Upper lobe of left lung (tissue), 6 donors: ENCODE measurements around the gene NUMA1. TPM values are rescaled to one million over a fixed set of nuclear protein-coding genes. Genes with fewer than 3 reads are reported as not detected.

Source experiments
- ATAC-seq, 2 donors: fragments of 200-7000 bp; cut with Tn5 transposase; one replicate each; pipeline ENCODE4 v1.9.1; 2022; ENCODE audit warnings: mild to moderate bottlenecking in 2 of 2, moderate library complexity in 2 of 2; ENCODE audit not compliant: low FRiP score in 2 of 2
- DNase-seq, 2 donors: peaks; one replicate each; pipeline ENCODE4 v3.0.0-alpha.2; 2019 to 2020
- H3K27ac ChIP-seq, 4 donors: fragments of 200-600 bp; sonication (generic); one replicate each; pipeline ENCODE4 v1.5.1; 2016 to 2019
- H3K27me3 ChIP-seq, 4 donors: fragments of 200-600 bp; sonication (generic); one replicate each; pipeline ENCODE4 v1.5.1; 2017 to 2019
- H3K36me3 ChIP-seq, 4 donors: fragments of 200-600 bp; sonication (generic); one replicate each; pipeline ENCODE4 v1.5.1; 2016 to 2019
- H3K4me1 ChIP-seq, 4 donors: fragments of 200-600 bp; sonication (generic); one replicate each; pipeline ENCODE4 v1.5.1; 2018 to 2019
- H3K4me3 ChIP-seq, 4 donors: fragments of 200-600 bp; sonication (generic); one replicate each; pipeline ENCODE4 v1.5.1; 2017 to 2019; ENCODE audit warnings: mild to moderate bottlenecking in 2 of 4, moderate library complexity in 1 of 4
- H3K9me3 ChIP-seq, 4 donors: fragments of 200-600 bp; sonication (generic); one replicate each; pipeline ENCODE4 v1.5.1; 2018 to 2019
- CTCF ChIP-seq, 6 experiments: fragments of 450-650 bp in 4 of 6; fragments of 200-600 bp in 2 of 6; sonication (generic) in 2 of 6; IDR thresholded peaks; one replicate each; pipeline ENCODE4 v1.5.1; 2016 to 2019; ENCODE audit warnings: antibody characterized with exemption in 6 of 6
- EP300 ChIP-seq, 4 donors: sonication (generic); formaldehyde crosslinking; IDR thresholded peaks; one replicate each; pipeline ENCODE4 v1.5.1; 2017; ENCODE audit warnings: antibody characterized with exemption in 4 of 4, control low read depth in 2 of 4
- POLR2A ChIP-seq, 4 donors: fragments of 450-650 bp; IDR thresholded peaks; one replicate each; pipeline ENCODE4 v1.5.1; 2016 to 2017; ENCODE audit warnings: antibody characterized with exemption in 4 of 4, mild to moderate bottlenecking in 2 of 4
- POLR2AphosphoS5 ChIP-seq, 2 donors: sonication (generic); formaldehyde crosslinking; IDR thresholded peaks; one replicate each; pipeline ENCODE4 v1.5.1; 2017; ENCODE audit warnings: antibody characterized with exemption in 2 of 2
- WGBS, 2 donors: methylation state at CpG; one replicate each; pipeline ENCODE4 v1.1.5; 2017 to 2018; 5-methylcytosine and 5-hydroxymethylcytosine counted together
- total RNA-seq, 6 donors: library from RNA; depleted of rRNA in 4 of 6; stranded (reverse); fragments of >200 nt in 4 of 6; gene quantifications; one replicate each; pipeline versions ENCODE4 v1.1.0 to v1.2.1, GENCODE V29; 2016 to 2021
- donor health status: DM: no; HTN: no; CAD: no; lungs with moderate emphysema.
- donor health status: DM: no; HTN: yes; CAD: no; lungs with severe emphysema.

Gene NUMA1
- total RNA-seq, 6 donors from 2014 or later: 185 to 666 (median 241) TPM

GRCh38 chr11:71992136-71992730 is 88.1 kb downstream of the NUMA1 start:
- 78 to 79% methylated on average over 3 of the region's 3 CpGs for WGBS, 2 donors
- Histone ChIP-seq H3K27ac (no peak overlapping the region), H3K4me3 (no peak overlapping the region), H3K9me3 (no peaks in the 10 kb centered on the region), H3K4me1 (peaks cover 0 to 4% (median 0%) of the 10 kb centered on the region in 4 donors), H3K27me3 (no peaks in the 10 kb centered on the region), H3K36me3 (peaks cover 0 to 20% (median 2%) of the 10 kb centered on the region in 4 donors)
- TF ChIP-seq POLR2A (IDR thresholded peaks at IDR 0.05) (no peak), EP300 (IDR thresholded peaks at IDR 0.05) (no peak), POLR2AphosphoS5 (IDR thresholded peaks at IDR 0.05) (no peak), CTCF (IDR thresholded peaks at IDR 0.05) (no peak)
- no peak for ATAC-seq
- no peak for DNase-seq

- DNase-seq (no peak), ATAC-seq (peak in 1 of 2 donors; percentile 78)
- TF ChIP-seq CTCF (IDR thresholded peaks at IDR 0.05) (no peak), POLR2AphosphoS5 (IDR thresholded peaks at IDR 0.05) (no peak), EP300 (IDR thresholded peaks at IDR 0.05) (no peak), POLR2A (IDR thresholded peaks at IDR 0.05) (no peak)
- Histone ChIP-seq H3K4me1 (peaks cover 0 to under 1% (median 0%) of the 10 kb centered on the region in 4 donors), H3K27ac (peak overlapping the region in 1 of 4 donors; percentile 3), H3K36me3 (peaks cover 0 to 18% (median 2%) of the 10 kb centered on the region in 4 donors), H3K27me3 (no peaks in the 10 kb centered on the region), H3K9me3 (no peaks in the 10 kb centered on the region), H3K4me3 (no peak overlapping the region)
- WGBS, 2 donors: 69 to 86% methylated on average over 3 of the region's 3 CpGs
Measured at GRCh38 chr11:71991494-71991893, 88.8 kb downstream of the NUMA1 start.

GRCh38 chr11:71990701-71991100 is 89.6 kb downstream of the NUMA1 start:
- TF ChIP-seq CTCF (IDR thresholded peaks at IDR 0.05): no peak
- TF ChIP-seq POLR2A (IDR thresholded peaks at IDR 0.05): no peak
- no peak for TF ChIP-seq EP300 (IDR thresholded peaks at IDR 0.05)
- TF ChIP-seq POLR2AphosphoS5 (IDR thresholded peaks at IDR 0.05): no peak
- no peak overlapping the region for H3K27ac ChIP-seq
- DNase-seq: no peak
- H3K36me3 ChIP-seq: peaks cover 0 to 12% (median 2%) of the 10 kb centered on the region in 4 donors
- ATAC-seq: no peak
- no peak overlapping the region for H3K4me3 ChIP-seq
- no peaks in the 10 kb centered on the region for H3K4me1 ChIP-seq
- H3K9me3 ChIP-seq: no peaks in the 10 kb centered on the region
- H3K27me3 ChIP-seq: no peaks in the 10 kb centered on the region
- 61 to 64% methylated on average over 3 of the region's 3 CpGs for WGBS, 2 donors

GRCh38 chr11:71988050-71988449 is 92.3 kb downstream of the NUMA1 start:
- no peak overlapping the region for H3K27ac ChIP-seq
- H3K36me3 ChIP-seq: peaks cover 0 to 25% (median 2%) of the 10 kb centered on the region in 4 donors
- H3K9me3 ChIP-seq: no peaks in the 10 kb centered on the region
- DNase-seq (no peak), ATAC-seq (peak in 1 of 2 donors; percentile 83)
- no peaks in the 10 kb centered on the region for H3K27me3 ChIP-seq
- TF ChIP-seq CTCF (IDR thresholded peaks at IDR 0.05) (no peak), EP300 (IDR thresholded peaks at IDR 0.05) (no peak), POLR2A (IDR thresholded peaks at IDR 0.05) (no peak), POLR2AphosphoS5 (IDR thresholded peaks at IDR 0.05) (no peak)
- H3K4me1 ChIP-seq: no peaks in the 10 kb centered on the region
- WGBS, 2 donors: 71 to 88% methylated on average over 3 of the region's 3 CpGs
- H3K4me3 ChIP-seq: no peak overlapping the region

- TF ChIP-seq CTCF (IDR thresholded peaks at IDR 0.05) (no peak), POLR2A (IDR thresholded peaks at IDR 0.05) (no peak), POLR2AphosphoS5 (IDR thresholded peaks at IDR 0.05) (no peak), EP300 (IDR thresholded peaks at IDR 0.05) (no peak)
- ATAC-seq (no peak), DNase-seq (no peak)
- 40 to 50% methylated on average over 2 of the region's 2 CpGs for WGBS, 2 donors
- H3K27ac ChIP-seq: no peak overlapping the region
- H3K4me1 ChIP-seq: no peaks in the 10 kb centered on the region
- H3K4me3 ChIP-seq: no peak overlapping the region
- no peaks in the 10 kb centered on the region for H3K9me3 ChIP-seq
- H3K27me3 ChIP-seq: no peaks in the 10 kb centered on the region
- peaks cover 0 to 27% (median 2%) of the 10 kb centered on the region in 4 donors for H3K36me3 ChIP-seq
Measured at GRCh38 chr11:71987521-71987920, 92.8 kb downstream of the NUMA1 start.
